GM21529 (cell line): ENCODE results near the gene GRP.

Source experiments
- ATAC-seq: cut with Tn5 transposase; IDR thresholded peaks from one replicate; pipeline ENCODE4 v1.9.1; 2021; ENCODE audit not compliant: unreplicated experiment

GRP gene

GRCh38 chr18:59266886-59267502 lies 47.0 kb downstream of the GRP start:
- ATAC-seq, result no peak

- ATAC-seq, result no peak
Observed at GRCh38 chr18:59267503-59268126, 47.7 kb downstream of the GRP start.

- no peak for ATAC-seq
Observed at GRCh38 chr18:59268127-59268720, 48.3 kb downstream of the GRP start.

- peak; percentile 58 for ATAC-seq
Observed at GRCh38 chr18:59268721-59269562, 49.0 kb downstream of the GRP start.

GRCh38 chr18:59269563-59270119 lies 49.7 kb downstream of the GRP start:
- no peak for ATAC-seq

- no peak for ATAC-seq
Observed at GRCh38 chr18:59270689-59271257, 50.8 kb downstream of the GRP start.

GRCh38 chr18:59271606-59272220 lies 51.8 kb downstream of the GRP start:
- no peak for ATAC-seq

GRCh38 chr18:59272221-59272888 lies 52.4 kb downstream of the GRP start:
- ATAC-seq, result no peak

- no peak for ATAC-seq
Observed at GRCh38 chr18:59272891-59273758, 53.2 kb downstream of the GRP start, which contains the start of gene RAX. TSS of gene RAX (minus strand) at chr18:59273454. CDS start at chr18:59273206, 248 bp downstream.

- no peak for ATAC-seq
Observed at GRCh38 chr18:59273759-59274532, 54.0 kb downstream of the GRP start.

GRCh38 chr18:59274533-59274928 lies 54.6 kb downstream of the GRP start:
- ATAC-seq, result no peak

GRCh38 chr18:59275406-59275949 lies 55.5 kb downstream of the GRP start:
- no peak for ATAC-seq

GRCh38 chr18:59276047-59276446 lies 56.1 kb downstream of the GRP start:
- ATAC-seq, result no peak

GRCh38 chr18:59278793-59279192 lies 58.8 kb downstream of the GRP start:
- no peak for ATAC-seq

GRCh38 chr18:59279193-59279592 lies 59.2 kb downstream of the GRP start:
- ATAC-seq, result no peak

GRCh38 chr18:59279722-59280121 lies 59.8 kb downstream of the GRP start:
- ATAC-seq, result no peak
